HG03060 (cell line): ENCODE results near the gene SLC1A5.

ENCODE experiments used
- ATAC-seq: cut with Tn5 transposase; IDR thresholded peaks from one replicate; pipeline ENCODE4 v1.9.1; 2021; ENCODE audit warnings: low read depth, moderate number of reproducible peaks; ENCODE audit not compliant: unreplicated experiment

SLC1A5 gene

DNA sequence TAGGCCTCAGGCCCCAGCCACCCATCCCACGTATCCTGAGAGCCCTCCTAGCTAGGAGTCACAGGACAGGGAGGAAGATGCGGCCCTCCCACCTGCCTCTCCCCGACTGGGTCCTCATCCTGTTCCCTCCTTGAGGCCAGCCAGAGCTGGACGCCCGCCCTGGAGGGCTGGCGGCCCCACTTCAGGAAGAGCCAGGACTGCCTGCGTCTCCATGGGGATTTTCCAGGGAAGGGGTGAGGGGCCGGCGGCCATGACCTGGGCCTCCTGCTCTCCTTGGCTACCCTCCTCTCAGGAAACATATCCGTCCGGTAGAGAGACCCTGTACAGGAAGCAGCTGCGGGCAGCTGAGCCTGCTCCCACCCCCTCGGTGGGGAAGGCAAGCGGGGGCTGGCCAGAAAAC is 60.2 kb downstream of the SLC1A5 start:
- ATAC-seq = no peak

DNA sequence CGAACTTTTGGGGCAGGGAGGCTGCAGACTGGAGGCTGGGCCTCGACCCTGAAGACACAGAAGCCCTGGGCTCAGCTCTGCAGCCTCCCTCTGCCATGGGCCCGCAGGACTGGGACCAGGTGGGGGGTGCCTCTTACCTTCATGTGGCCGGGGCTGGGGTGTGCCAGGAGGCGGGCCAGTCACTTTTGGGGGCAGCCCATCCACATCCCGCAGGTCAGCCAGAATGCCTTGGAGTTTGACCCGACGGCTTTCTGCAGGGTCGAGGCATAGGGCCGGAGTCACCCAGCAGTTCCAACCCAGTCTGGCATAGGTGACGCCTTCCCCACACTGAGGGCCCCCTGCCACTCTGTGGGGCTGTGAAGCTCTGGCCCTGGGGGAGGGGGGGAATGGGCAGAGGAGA is 60.6 kb downstream of the SLC1A5 start:
- ATAC-seq = no peak

- ATAC-seq = no peak
Observed at GRCh38 chr19:46726971-46727501, 61.4 kb downstream of the SLC1A5 start.

GRCh38 chr19:46726551-46726950 is 61.8 kb downstream of the SLC1A5 start:
- no peak for ATAC-seq

DNA sequence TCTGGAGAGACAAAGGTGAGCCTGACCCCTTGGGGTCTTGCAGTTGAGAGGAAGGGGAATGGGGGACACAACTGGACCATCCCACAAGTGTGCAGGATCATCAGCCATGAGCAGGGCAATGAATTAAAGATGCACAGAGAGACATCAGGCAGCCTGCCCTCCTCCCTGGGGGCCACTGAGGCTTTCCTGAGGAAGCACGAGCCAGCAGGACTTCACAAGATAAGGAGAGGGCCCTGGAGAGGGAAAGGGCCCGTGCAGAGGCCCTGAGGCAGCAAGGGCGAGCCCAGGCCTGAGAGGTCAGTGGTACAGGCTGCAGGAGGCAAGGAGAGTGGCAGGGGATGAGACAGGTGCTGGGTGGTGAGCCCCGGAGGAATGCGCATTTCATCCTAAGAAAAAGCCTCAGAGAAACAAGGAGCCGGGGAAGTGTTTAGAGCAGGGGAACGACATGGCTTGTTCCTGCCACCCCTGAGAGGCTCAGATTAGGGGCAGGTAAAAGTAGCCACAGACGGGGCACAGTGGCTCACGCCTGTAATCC is 62.5 kb downstream of the SLC1A5 start:
- ATAC-seq = no peak

GRCh38 chr19:46725036-46725820 is 63.2 kb downstream of the SLC1A5 start:
- no peak for ATAC-seq
